ENCODE data around the gene SERPINA4. TPM values are rescaled to one million over a fixed set of nuclear protein-coding genes. Genes with fewer than 3 reads are reported as not detected.

SERPINA4 gene
- total and polyA plus RNA-seq, 2 of the 8 experiments (the other 6 are each of a cell fraction or from before 2014, with no cell fraction given), result not detected

- TF ChIP-seq JUN (IDR thresholded peaks at IDR 0.05; ENCODE audit: low read depth, low read length) (no peak), CTBP2 (IDR thresholded peaks at IDR 0.05; ENCODE audit: borderline replicate concordance, insufficient read depth, insufficient read length, low read length) (no peak)
Measured at GRCh38 chr14:94531187-94531586, 30.1 kb upstream of the SERPINA4 start (continued).

All from H1 (cell line).